Fibroblast of the aortic adventitia (primary cell): ENCODE measurements around the gene PPIE. TPM values are rescaled to one million over a fixed set of nuclear protein-coding genes. Genes with fewer than 3 reads are reported as not detected.

ENCODE experiments used
- DNase-seq: peaks from one replicate; pipeline ENCODE4 v3.0.0-alpha.2; 2010; ENCODE audit warnings: low read depth
- H3K4me3 ChIP-seq: 2 replicates; pipeline ENCODE4 v1.5.1; 2011; ENCODE audit warnings: low read depth, mild to moderate bottlenecking, control low read depth, low read length, moderate library complexity
- total RNA-seq: library from RNA; depleted of rRNA; stranded (reverse); fragments of >200 nt; gene quantifications from 2 replicates; pipeline ENCODE4 v1.2.3, GENCODE V29; 2012; ENCODE audit warnings: low replicate concordance
- TF ChIP-seq, protein P1 (sequence below): IDR thresholded peaks from 2 replicates; pipeline ENCODE4 v1.5.1; 2011; ENCODE audit warnings: mild to moderate bottlenecking, low read length, control low read depth, inconsistent platforms; ENCODE audit not compliant: insufficient read depth

Gene PPIE
- total RNA-seq, 1 donor = 28.4 TPM

DNA sequence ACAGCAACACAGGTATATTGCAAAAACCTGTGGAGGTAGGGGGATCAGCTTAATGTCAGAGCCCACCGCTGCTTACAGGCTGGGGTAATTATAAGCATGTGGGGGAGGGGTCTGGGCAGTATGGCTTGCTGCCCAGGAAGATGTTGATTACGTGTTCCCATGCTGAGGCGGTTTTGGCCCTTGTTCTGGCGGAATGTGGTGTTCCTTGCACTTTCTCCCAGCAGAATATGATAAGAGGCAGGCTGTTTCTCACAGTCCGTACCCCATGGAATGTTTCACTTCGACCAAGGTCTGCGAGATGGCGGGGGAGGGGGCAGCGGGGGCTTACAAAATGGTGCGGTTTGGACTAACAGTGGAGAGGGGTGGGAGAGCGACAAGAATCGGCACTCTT, 37.6 kb upstream of the PPIE start:
- peak; percentile 82 for DNase-seq
- TF ChIP-seq, protein P1, sequence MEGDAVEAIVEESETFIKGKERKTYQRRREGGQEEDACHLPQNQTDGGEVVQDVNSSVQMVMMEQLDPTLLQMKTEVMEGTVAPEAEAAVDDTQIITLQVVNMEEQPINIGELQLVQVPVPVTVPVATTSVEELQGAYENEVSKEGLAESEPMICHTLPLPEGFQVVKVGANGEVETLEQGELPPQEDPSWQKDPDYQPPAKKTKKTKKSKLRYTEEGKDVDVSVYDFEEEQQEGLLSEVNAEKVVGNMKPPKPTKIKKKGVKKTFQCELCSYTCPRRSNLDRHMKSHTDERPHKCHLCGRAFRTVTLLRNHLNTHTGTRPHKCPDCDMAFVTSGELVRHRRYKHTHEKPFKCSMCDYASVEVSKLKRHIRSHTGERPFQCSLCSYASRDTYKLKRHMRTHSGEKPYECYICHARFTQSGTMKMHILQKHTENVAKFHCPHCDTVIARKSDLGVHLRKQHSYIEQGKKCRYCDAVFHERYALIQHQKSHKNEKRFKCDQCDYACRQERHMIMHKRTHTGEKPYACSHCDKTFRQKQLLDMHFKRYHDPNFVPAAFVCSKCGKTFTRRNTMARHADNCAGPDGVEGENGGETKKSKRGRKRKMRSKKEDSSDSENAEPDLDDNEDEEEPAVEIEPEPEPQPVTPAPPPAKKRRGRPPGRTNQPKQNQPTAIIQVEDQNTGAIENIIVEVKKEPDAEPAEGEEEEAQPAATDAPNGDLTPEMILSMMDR = no peak
- peak overlapping the region; percentile 55 for H3K4me3 ChIP-seq

DNA sequence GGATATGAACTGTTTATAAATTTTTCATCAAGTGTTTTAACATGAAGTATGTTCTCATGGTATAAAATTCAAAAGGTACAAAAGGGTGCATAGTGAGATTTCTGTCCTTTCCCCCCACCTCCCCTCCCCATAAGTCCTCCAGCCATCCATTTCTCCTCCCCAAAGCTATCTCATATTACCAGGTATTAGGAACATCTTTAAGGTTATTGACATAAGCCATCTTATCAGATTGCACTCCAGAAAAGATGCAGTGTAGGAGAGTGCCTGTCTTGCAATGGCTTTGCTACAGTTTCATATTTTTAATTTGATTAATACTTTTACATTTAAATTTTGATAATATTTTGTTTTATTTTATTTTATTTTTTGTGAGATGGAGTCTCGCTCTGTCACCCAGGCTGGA, 33.9 kb upstream of the PPIE start:
- no peak overlapping the region for H3K4me3 ChIP-seq
- no peak for DNase-seq
- TF ChIP-seq, protein P1 = no peak

DNA sequence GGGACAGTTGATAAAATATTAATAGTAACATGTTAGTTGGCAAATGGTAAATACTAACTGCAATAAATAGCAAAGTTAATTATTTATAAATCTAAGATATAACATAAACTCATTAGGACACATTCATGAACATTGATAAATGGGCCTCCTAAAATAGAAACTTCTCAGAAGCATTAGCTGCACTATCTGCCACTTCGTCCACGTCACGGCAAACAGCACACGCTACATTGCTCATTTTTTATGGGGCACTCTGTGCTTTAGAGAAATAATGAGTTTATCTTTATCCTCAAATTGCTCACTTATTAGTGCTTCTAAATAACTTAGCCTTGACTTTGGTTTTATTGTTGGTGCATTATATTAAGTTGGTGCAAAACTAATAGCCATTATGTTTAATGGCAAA, 31.2 kb upstream of the PPIE start:
- DNase-seq = no peak
- TF ChIP-seq, protein P1 = no peak
- no peak overlapping the region for H3K4me3 ChIP-seq

DNA sequence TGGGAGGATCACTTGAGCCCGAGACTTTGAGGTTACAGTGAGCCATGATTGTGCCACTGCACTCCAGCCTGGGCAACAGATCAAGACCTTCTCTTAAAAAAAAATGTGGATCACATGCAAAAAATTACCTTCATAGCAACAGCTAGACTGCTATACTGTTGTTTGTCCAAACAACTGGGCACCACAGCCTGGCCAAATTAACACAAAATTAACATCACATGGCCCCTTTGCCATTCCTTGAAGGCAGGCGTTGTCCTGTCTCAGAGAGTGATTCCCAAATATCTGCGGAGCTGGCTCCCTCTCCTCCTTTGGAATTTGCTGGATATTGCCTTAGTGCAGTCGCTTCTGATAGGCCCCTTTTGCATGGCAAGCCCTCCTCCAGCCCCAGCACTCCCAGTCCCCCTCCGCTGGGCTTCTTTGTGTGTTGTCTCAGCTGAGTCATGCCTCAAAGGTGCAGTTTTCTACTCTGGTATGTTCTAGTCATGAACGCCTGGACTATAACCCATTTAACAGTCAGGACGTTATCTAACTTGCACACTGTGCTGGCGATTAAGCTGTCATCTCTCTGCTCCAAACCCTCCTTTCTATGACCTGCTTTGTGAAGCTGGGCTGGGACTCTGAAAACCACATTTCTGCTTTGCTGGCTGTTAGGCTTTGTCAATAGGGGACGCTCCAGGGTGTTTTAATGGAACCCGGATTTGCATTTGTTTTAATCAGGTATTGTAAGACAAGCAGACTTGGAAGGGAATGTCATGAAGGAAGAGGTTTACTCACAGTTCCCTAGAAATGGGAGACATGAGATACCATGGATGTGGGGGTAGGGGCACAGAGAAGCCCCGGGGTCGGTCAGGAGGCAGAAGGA, 27.3 kb upstream of the PPIE start:
- DNase-seq = peak; percentile 58
- TF ChIP-seq, protein P1 = peak; percentile 15
- no peak overlapping the region for H3K4me3 ChIP-seq

DNA sequence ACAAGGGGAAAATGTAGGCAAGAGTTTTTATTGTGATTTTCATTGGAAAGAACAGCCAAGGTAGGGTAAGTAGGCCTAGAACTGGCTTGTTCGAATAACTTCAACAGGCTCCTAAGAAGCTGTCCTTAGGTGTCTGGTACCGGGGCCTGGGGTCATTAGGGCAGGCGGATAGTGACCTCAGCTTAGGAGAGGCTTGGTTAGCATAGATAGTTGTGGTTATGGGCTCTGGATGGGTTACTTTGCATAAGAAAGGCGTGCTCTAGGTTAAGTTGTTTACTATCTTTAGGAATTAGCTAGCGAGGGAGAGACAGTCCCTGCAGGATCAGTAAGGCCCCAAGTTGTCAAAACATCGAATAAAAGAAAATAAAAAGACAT, 26.7 kb upstream of the PPIE start:
- H3K4me3 ChIP-seq = no peak overlapping the region
- no peak for DNase-seq
- TF ChIP-seq, protein P1 = no peak

DNA sequence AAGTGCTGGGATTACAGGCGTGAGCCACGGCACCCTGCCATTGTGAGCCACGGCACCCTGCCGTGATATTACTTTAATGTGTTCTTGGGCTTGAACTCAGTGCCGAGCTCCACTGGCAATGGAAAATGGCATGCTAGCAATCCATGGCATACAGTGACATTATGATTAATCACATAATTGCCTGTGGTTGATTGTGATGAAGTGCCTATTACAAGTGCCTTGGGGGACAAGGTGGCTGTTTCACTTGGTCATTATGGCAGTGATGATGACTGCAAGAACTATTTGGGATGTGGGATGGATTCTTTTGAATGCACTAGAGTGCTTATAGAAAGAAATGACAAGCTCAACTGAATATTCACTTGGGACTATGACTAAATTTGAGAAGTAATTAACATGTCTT, 25.1 kb upstream of the PPIE start:
- H3K4me3 ChIP-seq = no peak overlapping the region
- TF ChIP-seq, protein P1 = no peak
- DNase-seq = no peak
